ENCODE data around the gene BICC1. TPM values are rescaled to one million over a fixed set of nuclear protein-coding genes. Genes with fewer than 3 reads are reported as not detected.

BICC1 gene
- total and polyA plus RNA-seq, 4 donors = 5.9 to 54.2 (median 22.2) TPM

GRCh38 chr10:58674251-58674650 is 161.6 kb downstream of the BICC1 start:
- H3K36me3 ChIP-seq (ENCODE audit: control insufficient read depth, insufficient read depth, low read length) = no peaks in the 10 kb centered on the region
- no CpG with 5 or more reads among the region's 2 CpGs for WGBS (ENCODE audit: insufficient coverage)

GRCh38 chr10:58675321-58675720 is 162.6 kb downstream of the BICC1 start:
- no CpG with 5 or more reads among the region's 2 CpGs for WGBS (ENCODE audit: insufficient coverage)
- Histone ChIP-seq H3K36me3 (ENCODE audit: control insufficient read depth, insufficient read depth, low read length) (no peaks in the 10 kb centered on the region), H3K4me3 (ENCODE audit: low read depth, low read length) (no peak overlapping the region), H3K27ac (ENCODE audit: low read depth, low read length) (no peak overlapping the region), H3K9me3 (ENCODE audit: control insufficient read depth, insufficient read depth, low read length) (peaks cover 1% of the 10 kb centered on the region), H3K4me1 (ENCODE audit: control insufficient read depth, insufficient read depth, low read length) (no peaks in the 10 kb centered on the region), H3K27me3 (ENCODE audit: control insufficient read depth, insufficient read depth, low read length) (no peaks in the 10 kb centered on the region)
- DNase-seq (ENCODE audit: low read depth in 4 of 6, low spot score in 6 of 6) = no peak

More at GRCh38 chr10:58674251-58674650, 161.6 kb downstream of the BICC1 start:
- Histone ChIP-seq H3K9me3 (ENCODE audit: control insufficient read depth, insufficient read depth, low read length) (peaks cover 1% of the 10 kb centered on the region), H3K27me3 (ENCODE audit: control insufficient read depth, insufficient read depth, low read length) (no peaks in the 10 kb centered on the region), H3K4me1 (ENCODE audit: control insufficient read depth, insufficient read depth, low read length) (no peaks in the 10 kb centered on the region), H3K4me3 (ENCODE audit: low read depth, low read length) (no peak overlapping the region), H3K27ac (ENCODE audit: low read depth, low read length) (no peak overlapping the region)
- DNase-seq (ENCODE audit: low read depth in 4 of 6, low spot score in 6 of 6) = no peak

- no peaks in the 10 kb centered on the region for H3K4me1 ChIP-seq (ENCODE audit: control insufficient read depth, insufficient read depth, low read length)
- no peak overlapping the region for H3K4me3 ChIP-seq (ENCODE audit: low read depth, low read length)
- H3K27me3 ChIP-seq (ENCODE audit: control insufficient read depth, insufficient read depth, low read length) = no peaks in the 10 kb centered on the region
- no peaks in the 10 kb centered on the region for H3K36me3 ChIP-seq (ENCODE audit: control insufficient read depth, insufficient read depth, low read length)
- no peak for DNase-seq (ENCODE audit: low read depth in 4 of 6, low spot score in 6 of 6)
- no peak overlapping the region for H3K27ac ChIP-seq (ENCODE audit: low read depth, low read length)
- WGBS (ENCODE audit: insufficient coverage) = no CpG with 5 or more reads among the region's 2 CpGs
- H3K9me3 ChIP-seq (ENCODE audit: control insufficient read depth, insufficient read depth, low read length) = no peaks in the 10 kb centered on the region
Measured at GRCh38 chr10:58691528-58691927, 178.9 kb downstream of the BICC1 start.

GRCh38 chr10:58693919-58694318 is 181.2 kb downstream of the BICC1 start:
- Histone ChIP-seq H3K36me3 (ENCODE audit: control insufficient read depth, insufficient read depth, low read length) (no peaks in the 10 kb centered on the region), H3K4me1 (ENCODE audit: control insufficient read depth, insufficient read depth, low read length) (no peaks in the 10 kb centered on the region)
- WGBS (ENCODE audit: insufficient coverage) = 94% methylated on average over 2 of the region's 2 CpGs

GRCh38 chr10:58695022-58695421 is 182.3 kb downstream of the BICC1 start:
- H3K9me3 ChIP-seq (ENCODE audit: control insufficient read depth, insufficient read depth, low read length) = no peaks in the 10 kb centered on the region
- DNase-seq (ENCODE audit: low read depth in 4 of 6, low spot score in 6 of 6) = no peak
- no peaks in the 10 kb centered on the region for H3K36me3 ChIP-seq (ENCODE audit: control insufficient read depth, insufficient read depth, low read length)
- no peaks in the 10 kb centered on the region for H3K4me1 ChIP-seq (ENCODE audit: control insufficient read depth, insufficient read depth, low read length)
- no peaks in the 10 kb centered on the region for H3K27me3 ChIP-seq (ENCODE audit: control insufficient read depth, insufficient read depth, low read length)
- H3K27ac ChIP-seq (ENCODE audit: low read depth, low read length) = no peak overlapping the region
- H3K4me3 ChIP-seq (ENCODE audit: low read depth, low read length) = no peak overlapping the region
- WGBS (ENCODE audit: insufficient coverage) = 50% methylated on average over 2 of the region's 5 CpGs

More at GRCh38 chr10:58693919-58694318, 181.2 kb downstream of the BICC1 start:
- no peaks in the 10 kb centered on the region for H3K27me3 ChIP-seq (ENCODE audit: control insufficient read depth, insufficient read depth, low read length)
- H3K27ac ChIP-seq (ENCODE audit: low read depth, low read length) = no peak overlapping the region
- H3K9me3 ChIP-seq (ENCODE audit: control insufficient read depth, insufficient read depth, low read length) = no peaks in the 10 kb centered on the region
- DNase-seq (ENCODE audit: low read depth in 4 of 6, low spot score in 6 of 6) = no peak
- H3K4me3 ChIP-seq (ENCODE audit: low read depth, low read length) = no peak overlapping the region

GRCh38 chr10:58696736-58697135 is 184.1 kb downstream of the BICC1 start:
- no peaks in the 10 kb centered on the region for H3K9me3 ChIP-seq (ENCODE audit: control insufficient read depth, insufficient read depth, low read length)
- H3K27me3 ChIP-seq (ENCODE audit: control insufficient read depth, insufficient read depth, low read length) = no peaks in the 10 kb centered on the region
- H3K4me1 ChIP-seq (ENCODE audit: control insufficient read depth, insufficient read depth, low read length) = no peaks in the 10 kb centered on the region
- no peak overlapping the region for H3K4me3 ChIP-seq (ENCODE audit: low read depth, low read length)
- WGBS (ENCODE audit: insufficient coverage) = no CpG with 5 or more reads among the region's 4 CpGs
- no peak overlapping the region for H3K27ac ChIP-seq (ENCODE audit: low read depth, low read length)
- no peak for DNase-seq (ENCODE audit: low read depth in 4 of 6, low spot score in 6 of 6)
- H3K36me3 ChIP-seq (ENCODE audit: control insufficient read depth, insufficient read depth, low read length) = no peaks in the 10 kb centered on the region

GRCh38 chr10:58697691-58698090 is 185.0 kb downstream of the BICC1 start:
- H3K36me3 ChIP-seq (ENCODE audit: control insufficient read depth, insufficient read depth, low read length) = no peaks in the 10 kb centered on the region
- no peaks in the 10 kb centered on the region for H3K27me3 ChIP-seq (ENCODE audit: control insufficient read depth, insufficient read depth, low read length)
- H3K27ac ChIP-seq (ENCODE audit: low read depth, low read length) = no peak overlapping the region
- H3K9me3 ChIP-seq (ENCODE audit: control insufficient read depth, insufficient read depth, low read length) = no peaks in the 10 kb centered on the region
- H3K4me1 ChIP-seq (ENCODE audit: control insufficient read depth, insufficient read depth, low read length) = no peaks in the 10 kb centered on the region
- H3K4me3 ChIP-seq (ENCODE audit: low read depth, low read length) = no peak overlapping the region
- no peak for DNase-seq (ENCODE audit: low read depth in 4 of 6, low spot score in 6 of 6)
- 80% methylated on average over 2 of the region's 3 CpGs for WGBS (ENCODE audit: insufficient coverage)

- Histone ChIP-seq H3K27ac (ENCODE audit: low read depth, low read length) (no peak overlapping the region), H3K27me3 (ENCODE audit: control insufficient read depth, insufficient read depth, low read length) (no peaks in the 10 kb centered on the region), H3K36me3 (ENCODE audit: control insufficient read depth, insufficient read depth, low read length) (no peaks in the 10 kb centered on the region), H3K4me1 (ENCODE audit: control insufficient read depth, insufficient read depth, low read length) (no peaks in the 10 kb centered on the region), H3K4me3 (ENCODE audit: low read depth, low read length) (no peak overlapping the region), H3K9me3 (ENCODE audit: control insufficient read depth, insufficient read depth, low read length) (no peaks in the 10 kb centered on the region)
- 100% methylated on average over 1 of the region's 5 CpGs for WGBS (ENCODE audit: insufficient coverage)
- DNase-seq (ENCODE audit: low read depth in 4 of 6, low spot score in 6 of 6) = peak in 1 of 6 donors; percentile 26
Measured at GRCh38 chr10:58698777-58699356, 186.2 kb downstream of the BICC1 start.

GRCh38 chr10:58700591-58700990 is 187.9 kb downstream of the BICC1 start:
- no peaks in the 10 kb centered on the region for H3K4me1 ChIP-seq (ENCODE audit: control insufficient read depth, insufficient read depth, low read length)
- H3K4me3 ChIP-seq (ENCODE audit: low read depth, low read length) = no peak overlapping the region

GRCh38 chr10:58701405-58702135 is 188.9 kb downstream of the BICC1 start:
- Histone ChIP-seq H3K36me3 (ENCODE audit: control insufficient read depth, insufficient read depth, low read length) (no peaks in the 10 kb centered on the region), H3K4me1 (ENCODE audit: control insufficient read depth, insufficient read depth, low read length) (no peaks in the 10 kb centered on the region), H3K4me3 (ENCODE audit: low read depth, low read length) (no peak overlapping the region), H3K27ac (ENCODE audit: low read depth, low read length) (no peak overlapping the region), H3K9me3 (ENCODE audit: control insufficient read depth, insufficient read depth, low read length) (no peaks in the 10 kb centered on the region), H3K27me3 (ENCODE audit: control insufficient read depth, insufficient read depth, low read length) (no peaks in the 10 kb centered on the region)
- no peak for DNase-seq (ENCODE audit: low read depth in 4 of 6, low spot score in 6 of 6)
- WGBS (ENCODE audit: insufficient coverage) = 75% methylated on average over 2 of the region's 6 CpGs

More at GRCh38 chr10:58700591-58700990, 187.9 kb downstream of the BICC1 start:
- Histone ChIP-seq H3K27ac (ENCODE audit: low read depth, low read length) (no peak overlapping the region), H3K36me3 (ENCODE audit: control insufficient read depth, insufficient read depth, low read length) (no peaks in the 10 kb centered on the region), H3K9me3 (ENCODE audit: control insufficient read depth, insufficient read depth, low read length) (no peaks in the 10 kb centered on the region), H3K27me3 (ENCODE audit: control insufficient read depth, insufficient read depth, low read length) (no peaks in the 10 kb centered on the region)
- DNase-seq (ENCODE audit: low read depth in 4 of 6, low spot score in 6 of 6) = peak in 1 of 6 donors; percentile 28
- WGBS (ENCODE audit: insufficient coverage) = 88% methylated on average over 1 of the region's 1 CpG

All from spinal cord (tissue), 10 donors.